ENCODE results near the gene CCDC88C. TPM values are rescaled to one million over a fixed set of nuclear protein-coding genes. Genes with fewer than 3 reads are reported as not detected.

Gene CCDC88C
- total RNA-seq, 1 donor from 2014 or later, result 17.8 TPM

DNA sequence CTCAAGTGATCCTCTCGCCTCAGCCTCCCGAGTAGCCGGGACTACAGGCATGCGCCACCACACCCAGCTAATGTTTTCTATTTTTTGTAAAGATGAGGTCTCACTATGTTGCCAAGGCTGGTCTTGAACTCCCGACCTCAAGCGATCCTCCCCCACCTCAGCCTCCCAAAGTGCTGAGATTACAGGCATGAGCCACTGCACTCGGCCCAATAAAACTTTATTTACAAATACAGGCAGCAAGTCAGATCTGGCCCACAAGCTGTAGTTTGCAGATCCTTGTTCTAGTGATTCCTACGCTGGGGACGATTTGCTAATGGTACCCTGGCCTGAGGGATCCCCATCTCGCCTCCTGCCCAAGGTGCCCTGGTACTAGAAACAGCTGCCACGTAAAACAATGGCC, 74.6 kb downstream of the CCDC88C start:
- H3K36me3 ChIP-seq, result no peaks in the 10 kb centered on the region
- TF ChIP-seq, protein P1, sequence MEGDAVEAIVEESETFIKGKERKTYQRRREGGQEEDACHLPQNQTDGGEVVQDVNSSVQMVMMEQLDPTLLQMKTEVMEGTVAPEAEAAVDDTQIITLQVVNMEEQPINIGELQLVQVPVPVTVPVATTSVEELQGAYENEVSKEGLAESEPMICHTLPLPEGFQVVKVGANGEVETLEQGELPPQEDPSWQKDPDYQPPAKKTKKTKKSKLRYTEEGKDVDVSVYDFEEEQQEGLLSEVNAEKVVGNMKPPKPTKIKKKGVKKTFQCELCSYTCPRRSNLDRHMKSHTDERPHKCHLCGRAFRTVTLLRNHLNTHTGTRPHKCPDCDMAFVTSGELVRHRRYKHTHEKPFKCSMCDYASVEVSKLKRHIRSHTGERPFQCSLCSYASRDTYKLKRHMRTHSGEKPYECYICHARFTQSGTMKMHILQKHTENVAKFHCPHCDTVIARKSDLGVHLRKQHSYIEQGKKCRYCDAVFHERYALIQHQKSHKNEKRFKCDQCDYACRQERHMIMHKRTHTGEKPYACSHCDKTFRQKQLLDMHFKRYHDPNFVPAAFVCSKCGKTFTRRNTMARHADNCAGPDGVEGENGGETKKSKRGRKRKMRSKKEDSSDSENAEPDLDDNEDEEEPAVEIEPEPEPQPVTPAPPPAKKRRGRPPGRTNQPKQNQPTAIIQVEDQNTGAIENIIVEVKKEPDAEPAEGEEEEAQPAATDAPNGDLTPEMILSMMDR (IDR thresholded peaks at IDR 0.05), result no peak
- peaks cover 2% of the 10 kb centered on the region for H3K27me3 Mint-ChIP-seq (ENCODE audit: insufficient read depth, low read depth)
- no peaks in the 10 kb centered on the region for H3K9me3 Mint-ChIP-seq
- H3K27me3 ChIP-seq, result no peaks in the 10 kb centered on the region
- H3K4me3 ChIP-seq, result no peak overlapping the region
- H3K4me2 ChIP-seq, result no peak overlapping the region
- no peak overlapping the region for H3K27ac ChIP-seq
- no peaks in the 10 kb centered on the region for H3K9me3 ChIP-seq (ENCODE audit: low read depth)
- no peak overlapping the region for H3K4me3 Mint-ChIP-seq
- peaks cover 10% of the 10 kb centered on the region for H3K4me1 Mint-ChIP-seq
- H3F3A ChIP-seq (ENCODE audit: low read depth), result peaks cover 3% of the 10 kb centered on the region
- no peak overlapping the region for H3K9ac ChIP-seq
- H3K4me1 ChIP-seq, result peaks cover 5% of the 10 kb centered on the region
- peaks cover 33% of the 10 kb centered on the region for H3K79me2 ChIP-seq (ENCODE audit: low read depth)
- peaks cover 20% of the 10 kb centered on the region for H4K20me1 ChIP-seq (ENCODE audit: low read depth)
- H2AFZ ChIP-seq (replicated peaks), result no peak overlapping the region
- H3K36me3 Mint-ChIP-seq, result peaks cover 13% of the 10 kb centered on the region
- no peak for DNase-seq (ENCODE audit: low spot score)
- H3K27ac Mint-ChIP-seq, result no peak overlapping the region

DNA sequence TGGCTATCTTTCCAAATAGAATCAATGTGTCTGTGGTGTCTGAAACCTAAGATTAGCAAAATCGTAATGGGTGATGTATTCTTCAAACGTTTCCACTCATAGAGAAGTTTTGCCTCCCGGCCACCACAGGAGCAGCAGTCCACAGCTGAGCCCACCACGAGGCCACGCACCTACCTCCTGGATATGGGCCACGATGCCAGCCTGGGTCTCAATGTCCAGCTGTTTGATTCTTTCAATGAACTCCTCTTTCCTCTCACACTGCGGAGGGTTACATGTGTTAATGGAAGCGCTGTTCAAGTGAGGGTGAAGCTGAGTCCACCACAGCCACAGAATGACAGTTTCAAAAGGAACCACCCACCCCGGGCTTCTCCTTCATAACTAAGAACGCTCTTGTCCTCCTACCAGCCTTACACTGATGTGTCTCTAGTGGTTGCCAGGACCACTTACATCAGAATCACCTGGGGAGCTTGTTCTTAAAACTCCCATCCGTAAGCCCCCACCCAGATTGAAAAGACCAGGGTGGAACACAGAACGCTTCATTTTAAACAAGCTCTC, 75.3 kb downstream of the CCDC88C start:
- H3K9ac ChIP-seq, result no peak overlapping the region
- no peaks in the 10 kb centered on the region for H3K9me3 Mint-ChIP-seq
- TF ChIP-seq EZH2phosphoT487 (IDR thresholded peaks at IDR 0.05) (no peak), EZH2 (IDR thresholded peaks at IDR 0.05) (no peak)
- TF ChIP-seq, protein P1 (IDR thresholded peaks at IDR 0.05), result no peak
- H3K4me3 Mint-ChIP-seq, result no peak overlapping the region
- peak overlapping the region; percentile 82 for H3K27ac Mint-ChIP-seq
- H3K4me1 Mint-ChIP-seq, result peaks cover 10% of the 10 kb centered on the region
- H3K27me3 ChIP-seq, result no peaks in the 10 kb centered on the region
- peaks cover 3% of the 10 kb centered on the region for H3F3A ChIP-seq (ENCODE audit: low read depth)
- H3K4me1 ChIP-seq, result peaks cover 5% of the 10 kb centered on the region
- no peak for DNase-seq (ENCODE audit: low spot score)
- H3K27ac ChIP-seq, result no peak overlapping the region
- H3K9me3 ChIP-seq (ENCODE audit: low read depth), result no peaks in the 10 kb centered on the region
- no peak overlapping the region for H3K4me3 ChIP-seq
- peaks cover 13% of the 10 kb centered on the region for H3K36me3 Mint-ChIP-seq
- peaks cover 27% of the 10 kb centered on the region for H3K79me2 ChIP-seq (ENCODE audit: low read depth)
- no peak overlapping the region for H3K4me2 ChIP-seq
- peaks cover 22% of the 10 kb centered on the region for H4K20me1 ChIP-seq (ENCODE audit: low read depth)
- no peak overlapping the region for H2AFZ ChIP-seq (replicated peaks)
- no peaks in the 10 kb centered on the region for H3K36me3 ChIP-seq
- peaks cover 2% of the 10 kb centered on the region for H3K27me3 Mint-ChIP-seq (ENCODE audit: insufficient read depth, low read depth)

DNA sequence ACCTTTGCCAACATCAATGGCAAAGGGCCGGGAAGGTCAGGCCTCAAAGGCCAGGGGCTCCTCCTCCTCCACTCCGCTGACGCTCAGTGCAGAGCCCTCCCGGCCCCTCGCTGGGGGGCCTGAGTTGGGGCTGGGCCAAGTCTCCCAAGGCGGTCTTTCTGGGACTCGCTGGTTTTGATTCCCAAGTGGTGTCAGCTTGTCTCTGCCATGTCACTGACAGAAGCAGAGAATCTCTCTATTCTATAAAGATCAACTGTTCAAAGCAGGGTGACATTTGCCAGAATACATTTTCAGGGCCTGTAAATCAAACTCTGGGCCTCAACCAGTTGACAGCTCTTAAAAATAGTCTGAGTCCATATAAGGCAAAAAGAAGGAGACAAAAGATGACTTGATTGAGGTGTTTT, 75.9 kb downstream of the CCDC88C start:
- Histone ChIP-seq H3K9ac (no peak overlapping the region), H3K4me3 (no peak overlapping the region), H2AFZ (replicated peaks) (no peak overlapping the region), H3K4me1 (peaks cover 5% of the 10 kb centered on the region), H3K4me2 (no peak overlapping the region), H4K20me1 (ENCODE audit: low read depth) (peaks cover 22% of the 10 kb centered on the region), H3K27me3 (no peaks in the 10 kb centered on the region), H3F3A (ENCODE audit: low read depth) (no peaks in the 10 kb centered on the region), H3K36me3 (no peaks in the 10 kb centered on the region), H3K79me2 (ENCODE audit: low read depth) (peaks cover 22% of the 10 kb centered on the region), H3K27ac (no peak overlapping the region), H3K9me3 (ENCODE audit: low read depth) (no peaks in the 10 kb centered on the region)
- TF ChIP-seq EZH2 (IDR thresholded peaks at IDR 0.05) (no peak), EZH2phosphoT487 (IDR thresholded peaks at IDR 0.05) (no peak)
- TF ChIP-seq, protein P1 (IDR thresholded peaks at IDR 0.05), result no peak
- peaks cover 2% of the 10 kb centered on the region for H3K27me3 Mint-ChIP-seq (ENCODE audit: insufficient read depth, low read depth)
- no peak overlapping the region for H3K27ac Mint-ChIP-seq
- H3K36me3 Mint-ChIP-seq, result peaks cover 13% of the 10 kb centered on the region
- peaks cover 6% of the 10 kb centered on the region for H3K4me1 Mint-ChIP-seq
- no peak for DNase-seq (ENCODE audit: low spot score)
- no peaks in the 10 kb centered on the region for H3K9me3 Mint-ChIP-seq
- H3K4me3 Mint-ChIP-seq, result no peak overlapping the region
